NCI-H1694 (cell line): Measurements from ENCODE around the gene EIF4ENIF1.
"Not testable (repeated sequence)": the region's sequence is repeated elsewhere in the genome, so short reads cannot be mapped to it uniquely, and the experiment has no call there.

Experiments used
- DNase-seq: peaks from one replicate; lab custom pipeline; 2025; lab: John Stamatoyannopoulos, UW

The EIF4ENIF1 gene

GRCh38 chr22:31441652-31442051 is 48.0 kb downstream of the EIF4ENIF1 start:
- DNase-seq, result no peak

- DNase-seq, result no peak
Observed at GRCh38 chr22:31440681-31441080, 49.0 kb downstream of the EIF4ENIF1 start.

- DNase-seq, result no peak
Observed at GRCh38 chr22:31439808-31440207, 49.8 kb downstream of the EIF4ENIF1 start.

GRCh38 chr22:31436132-31436531 is 53.5 kb downstream of the EIF4ENIF1 start:
- no peak for DNase-seq

GRCh38 chr22:31431950-31432349 is 57.7 kb downstream of the EIF4ENIF1 start:
- no peak for DNase-seq

- no peak for DNase-seq
Observed at GRCh38 chr22:31425331-31426050, 64.2 kb downstream of the EIF4ENIF1 start.

- not testable (repeated sequence) for DNase-seq
Observed at GRCh38 chr22:31402350-31402749, 87.3 kb downstream of the EIF4ENIF1 start.

GRCh38 chr22:31400023-31400397 is 89.6 kb downstream of the EIF4ENIF1 start:
- DNase-seq, result no peak

GRCh38 chr22:31399211-31400022 is 90.2 kb downstream of the EIF4ENIF1 start, which contains the start of gene DRG1:
Gene DRG1 (plus strand): TSS chr22:31399604. CDS start chr22:31399684, 80 bp downstream.
- DNase-seq, result peak; percentile 88

- no peak for DNase-seq
Observed at GRCh38 chr22:31398231-31398630, 91.4 kb downstream of the EIF4ENIF1 start.

GRCh38 chr22:31394326-31394725 is 95.3 kb downstream of the EIF4ENIF1 start:
- no peak for DNase-seq

- no peak for DNase-seq
Observed at GRCh38 chr22:31393893-31394292, 95.7 kb downstream of the EIF4ENIF1 start.
